Natural killer cell (primary cell): Measurements from ENCODE around the gene BICC1. TPM values are rescaled to one million over a fixed set of nuclear protein-coding genes. Genes with fewer than 3 reads are reported as not detected.

ENCODE experiments used
- ATAC-seq, 3 donors: fragments of 150-1000 bp in 2 of 3; fragments of 200-7000 bp in 1 of 3; cut with Tn5 transposase; 1 replicate in 1 of 3; 2 replicates in 2 of 3; pipeline ENCODE4 v1.10.0; 2021; ENCODE audit warnings: mild to moderate bottlenecking in 2 of 3, moderate library complexity in 2 of 3
- DNase-seq, 2 donors: peaks; one replicate each; pipeline versions ENCODE4 v3.0.0 to v3.0.0-alpha.2; 2013 to 2021; ENCODE audit warnings: mixed read lengths in 1 of 2
- H3K27ac ChIP-seq: one replicate; pipeline ENCODE4 v1.5.1; 2013; ENCODE audit warnings: mild to moderate bottlenecking, low read length
- H3K27me3 ChIP-seq: one replicate; pipeline ENCODE4 v1.6.1; 2013; ENCODE audit warnings: low read length; ENCODE audit not compliant: control insufficient read depth, insufficient read depth
- H3K36me3 ChIP-seq: one replicate; pipeline ENCODE4 v1.6.1; 2013; ENCODE audit warnings: low read length; ENCODE audit not compliant: control insufficient read depth, insufficient read depth
- H3K4me1 ChIP-seq: one replicate; pipeline ENCODE4 v1.6.1; 2013; ENCODE audit warnings: low read length; ENCODE audit not compliant: control insufficient read depth, insufficient read depth
- H3K4me3 ChIP-seq: one replicate; pipeline ENCODE4 v1.5.1; 2013; ENCODE audit warnings: low read length
- H3K9me3 ChIP-seq: one replicate; pipeline ENCODE4 v1.6.1; 2013; ENCODE audit warnings: low read length; ENCODE audit not compliant: control insufficient read depth, insufficient read depth
- H3K27ac Mint-ChIP-seq, 2 donors: one replicate each; pipeline ENCODE4 v1.8.0; 2022; ENCODE audit warnings: mild to moderate bottlenecking in 2 of 2, mixed read lengths in 2 of 2, moderate library complexity in 1 of 2
- H3K27me3 Mint-ChIP-seq, 2 donors: one replicate each; pipeline ENCODE4 v1.8.0; 2022; ENCODE audit warnings: low read depth in 2 of 2, mixed read lengths in 2 of 2
- H3K36me3 Mint-ChIP-seq: one replicate; pipeline ENCODE4 v1.8.0; 2022; ENCODE audit warnings: mixed read lengths
- H3K4me1 Mint-ChIP-seq, 2 donors: one replicate each; pipeline ENCODE4 v1.8.0; 2022; ENCODE audit warnings: mixed read lengths in 2 of 2
- H3K4me3 Mint-ChIP-seq: one replicate; pipeline ENCODE4 v1.8.0; 2022; ENCODE audit warnings: mild to moderate bottlenecking, moderate library complexity, mixed read lengths
- H3K9me3 Mint-ChIP-seq, 2 donors: one replicate each; pipeline ENCODE4 v1.8.0; 2022; ENCODE audit warnings: mixed read lengths in 2 of 2
- CTCF ChIP-seq: fragments of 200-600 bp; IDR thresholded peaks from one replicate; pipeline ENCODE4 v1.8.0; 2022; ENCODE audit warnings: antibody characterized with exemption
- WGBS: methylation state at CpG from one replicate; pipeline ENCODE4 v1.1.7; 2013; ENCODE audit warnings: missing lambda C conversion rate; ENCODE audit not compliant: insufficient coverage; 5-methylcytosine and 5-hydroxymethylcytosine counted together
- intact Hi-C: fragments of 100-400 bp; cut with micrococcal nuclease; formaldehyde crosslinking; loops from one replicate; pipeline ENCODE4 v1.14.2; 2022
- total RNA-seq, 4 donors: library from RNA; stranded (reverse); fragments of 120-200 nt in 1 of 4; gene quantifications; one replicate each; pipeline versions ENCODE4 v1.2.3 to v1.2.4, GENCODE V29; 2013 to 2022

Gene BICC1
- total RNA-seq, 3 donors from 2014 or later (not counting 1 experiment from before 2014, with no cell fraction given) = 0.14 TPM; not detected in 2

- ATAC-seq = no peak
- no peak overlapping the region for H3K27ac ChIP-seq
- Mint-ChIP-seq H3K27ac (no peak overlapping the region), H3K4me1 (no peaks in the 10 kb centered on the region), H3K27me3 (no peaks in the 10 kb centered on the region), H3K9me3 (no peaks in the 10 kb centered on the region), H3K36me3 (no peaks in the 10 kb centered on the region), H3K4me3 (no peak overlapping the region)
- no peaks in the 10 kb centered on the region for H3K4me1 ChIP-seq
- no peak for DNase-seq
- H3K36me3 ChIP-seq = no peaks in the 10 kb centered on the region
- H3K27me3 ChIP-seq = no peaks in the 10 kb centered on the region
- H3K4me3 ChIP-seq = no peak overlapping the region
- intact Hi-C loops = no loop called here
- 71% methylated on average over 1 of the region's 2 CpGs for WGBS
- TF ChIP-seq CTCF = no peak
- no peaks in the 10 kb centered on the region for H3K9me3 ChIP-seq
Observed at GRCh38 chr10:58778966-58779365, 266.3 kb downstream of the BICC1 start.

- H3K4me1 Mint-ChIP-seq = no peaks in the 10 kb centered on the region
- Histone ChIP-seq H3K27me3 (no peaks in the 10 kb centered on the region), H3K27ac (no peak overlapping the region), H3K36me3 (no peaks in the 10 kb centered on the region), H3K9me3 (no peaks in the 10 kb centered on the region), H3K4me1 (no peaks in the 10 kb centered on the region), H3K4me3 (no peak overlapping the region)
- no peaks in the 10 kb centered on the region for H3K9me3 Mint-ChIP-seq
- H3K27ac Mint-ChIP-seq = no peak overlapping the region
- DNase-seq (no peak), ATAC-seq (no peak)
- H3K27me3 Mint-ChIP-seq = no peaks in the 10 kb centered on the region
- H3K4me3 Mint-ChIP-seq = no peak overlapping the region
- TF ChIP-seq CTCF = no peak
- intact Hi-C loops = no loop called here
- WGBS = 84% methylated on average over 4 of the region's 5 CpGs
- no peaks in the 10 kb centered on the region for H3K36me3 Mint-ChIP-seq
Observed at GRCh38 chr10:58779594-58779993, 266.9 kb downstream of the BICC1 start.

- Mint-ChIP-seq H3K4me3 (no peak overlapping the region), H3K27me3 (no peaks in the 10 kb centered on the region), H3K36me3 (no peaks in the 10 kb centered on the region), H3K4me1 (no peaks in the 10 kb centered on the region), H3K27ac (no peak overlapping the region), H3K9me3 (no peaks in the 10 kb centered on the region)
- DNase-seq (no peak), ATAC-seq (no peak)
- Histone ChIP-seq H3K27me3 (no peaks in the 10 kb centered on the region), H3K27ac (no peak overlapping the region), H3K36me3 (no peaks in the 10 kb centered on the region), H3K4me3 (no peak overlapping the region), H3K4me1 (no peaks in the 10 kb centered on the region), H3K9me3 (no peaks in the 10 kb centered on the region)
- no peak for TF ChIP-seq CTCF
- intact Hi-C loops = loop anchor here (5.0 kb wide), 1 partner anchor 1867 kb away; no protein-coding TSS in a partner anchor
Observed at GRCh38 chr10:58780476-58780875, 267.8 kb downstream of the BICC1 start.

GRCh38 chr10:58781873-58782488, 269.3 kb downstream of the BICC1 start:
- Mint-ChIP-seq H3K27ac (no peak overlapping the region), H3K27me3 (no peaks in the 10 kb centered on the region), H3K4me3 (no peak overlapping the region), H3K4me1 (no peaks in the 10 kb centered on the region), H3K9me3 (no peaks in the 10 kb centered on the region), H3K36me3 (no peaks in the 10 kb centered on the region)
- Histone ChIP-seq H3K9me3 (no peaks in the 10 kb centered on the region), H3K27ac (no peak overlapping the region), H3K4me1 (no peaks in the 10 kb centered on the region), H3K4me3 (no peak overlapping the region), H3K36me3 (no peaks in the 10 kb centered on the region), H3K27me3 (no peaks in the 10 kb centered on the region)
- DNase-seq (peak in 1 of 2 donors; percentile 30), ATAC-seq (no peak)
- WGBS = 26% methylated on average over 1 of the region's 5 CpGs
- no peak for TF ChIP-seq CTCF
- intact Hi-C loops = loop anchor here (5.0 kb wide), 1 partner anchor 1865 kb away; no protein-coding TSS in a partner anchor
